ENCODE results near the gene SBK3.

The SBK3 gene

GRCh38 chr19:55525289-55526101 is 19.8 kb downstream of the SBK3 start:
- H3K36me3 ChIP-seq (replicated peaks in 1 of 2; ENCODE audit: control insufficient read depth in 2 of 2, insufficient read depth in 2 of 2, low read length in 2 of 2) = peaks cover 0 to 4% of the 10 kb centered on the region in 2 donors
- peaks cover 0 to 17% of the 10 kb centered on the region in 2 donors for H3K9me3 ChIP-seq (replicated peaks in 1 of 2; ENCODE audit: control insufficient read depth in 2 of 2, insufficient read depth in 1 of 2, low read depth in 1 of 2, low read length in 2 of 2)
- H2AK5ac ChIP-seq (ENCODE audit: low read depth, low read length) = peak overlapping the region; percentile 56
- no peak overlapping the region for H3K4ac ChIP-seq (ENCODE audit: low read length)
- peak overlapping the region; percentile 86 for H2BK12ac ChIP-seq (ENCODE audit: low read length)
- peak overlapping the region; percentile 92 for H3K18ac ChIP-seq (ENCODE audit: low read length)
- H3K4me2 ChIP-seq (ENCODE audit: insufficient read depth, low read length, poor library complexity, severe bottlenecking) = no peak overlapping the region
- no peak for DNase-seq (ENCODE audit: low spot score)
- no peak overlapping the region for H3K27ac ChIP-seq (replicated peaks; ENCODE audit: low read length)
- peaks cover 16 to 18% of the 10 kb centered on the region in 2 donors for H3K4me1 ChIP-seq (ENCODE audit: control insufficient read depth in 2 of 2, insufficient read depth in 1 of 2, low read depth in 1 of 2, low read length in 2 of 2)
- 100% methylated on average over 5 of the region's 29 CpGs; no CpG with 5 or more reads in 1 of the 2 donors for WGBS, 2 donors (ENCODE audit: extremely low coverage in 2 of 2, insufficient read length in 2 of 2, insufficient replicate concordance in 1 of 2)
- H3K27me3 ChIP-seq (ENCODE audit: control insufficient read depth in 3 of 3, insufficient read depth in 3 of 3, low read depth in 1 of 3, low read length in 3 of 3) = no peaks in the 10 kb centered on the region
- H4K91ac ChIP-seq (ENCODE audit: low read depth, low read length, poor library complexity) = no peak overlapping the region
- peak overlapping the region; percentile 51 for H2AFZ ChIP-seq (ENCODE audit: low read length)
- H3K23ac ChIP-seq (ENCODE audit: low read depth, low read length, poor library complexity) = peak overlapping the region; percentile 85
- peak overlapping the region; percentile 78 for H2BK5ac ChIP-seq (ENCODE audit: low read length)
- peak overlapping the region; percentile 91 for H2BK15ac ChIP-seq (ENCODE audit: low read length)
- peak overlapping the region; percentile 80 for H3K9ac ChIP-seq (ENCODE audit: low read depth, low read length, poor library complexity)
- H3K4me3 ChIP-seq (ENCODE audit: low read length in 2 of 2) = no peak overlapping the region
- no peaks in the 10 kb centered on the region for H3K79me1 ChIP-seq (ENCODE audit: low read depth, low read length)
- H2BK120ac ChIP-seq (ENCODE audit: low read depth, low read length) = no peak overlapping the region
- H4K8ac ChIP-seq (ENCODE audit: low read depth, low read length) = no peak overlapping the region
- H3K14ac ChIP-seq (ENCODE audit: low read length) = no peak overlapping the region

- Histone ChIP-seq H3K4me3 (ENCODE audit: low read length in 2 of 2) (no peak overlapping the region), H2BK120ac (ENCODE audit: low read depth, low read length) (no peak overlapping the region), H2AFZ (ENCODE audit: low read length) (no peak overlapping the region), H2BK15ac (ENCODE audit: low read length) (peak overlapping the region; percentile 8), H4K91ac (ENCODE audit: low read depth, low read length, poor library complexity) (no peak overlapping the region), H3K79me1 (ENCODE audit: low read depth, low read length) (no peaks in the 10 kb centered on the region), H3K27ac (replicated peaks; ENCODE audit: low read length) (no peak overlapping the region), H3K9ac (ENCODE audit: low read depth, low read length, poor library complexity) (no peak overlapping the region), H2BK12ac (ENCODE audit: low read length) (no peak overlapping the region), H2BK5ac (ENCODE audit: low read length) (no peak overlapping the region), H3K27me3 (ENCODE audit: control insufficient read depth in 3 of 3, insufficient read depth in 3 of 3, low read depth in 1 of 3, low read length in 3 of 3) (no peaks in the 10 kb centered on the region), H3K36me3 (replicated peaks in 1 of 2; ENCODE audit: control insufficient read depth in 2 of 2, insufficient read depth in 2 of 2, low read length in 2 of 2) (no peaks in the 10 kb centered on the region), H3K14ac (ENCODE audit: low read length) (no peak overlapping the region), H2AK5ac (ENCODE audit: low read depth, low read length) (peak overlapping the region; percentile 81), H3K23ac (ENCODE audit: low read depth, low read length, poor library complexity) (no peak overlapping the region), H4K8ac (ENCODE audit: low read depth, low read length) (no peak overlapping the region), H3K4ac (ENCODE audit: low read length) (peak overlapping the region; percentile 84), H3K4me1 (ENCODE audit: control insufficient read depth in 2 of 2, insufficient read depth in 1 of 2, low read depth in 1 of 2, low read length in 2 of 2) (peaks cover 5 to 7% of the 10 kb centered on the region in 2 donors), H3K9me3 (replicated peaks in 1 of 2; ENCODE audit: control insufficient read depth in 2 of 2, insufficient read depth in 1 of 2, low read depth in 1 of 2, low read length in 2 of 2) (peaks cover 0 to 5% of the 10 kb centered on the region in 2 donors), H3K18ac (ENCODE audit: low read length) (peak overlapping the region; percentile 76), H3K4me2 (ENCODE audit: insufficient read depth, low read length, poor library complexity, severe bottlenecking) (no peak overlapping the region)
- DNase-seq (ENCODE audit: low spot score) = no peak
- no CpG with 5 or more reads among the region's 14 CpGs for WGBS, 2 donors (ENCODE audit: extremely low coverage in 2 of 2, insufficient read length in 2 of 2, insufficient replicate concordance in 1 of 2)
Observed at GRCh38 chr19:55520691-55521292, 24.6 kb downstream of the SBK3 start.

- no peak overlapping the region for H2BK120ac ChIP-seq (ENCODE audit: low read depth, low read length)
- H2AFZ ChIP-seq (ENCODE audit: low read length) = no peak overlapping the region
- no peak overlapping the region for H3K4me2 ChIP-seq (ENCODE audit: insufficient read depth, low read length, poor library complexity, severe bottlenecking)
- H2BK5ac ChIP-seq (ENCODE audit: low read length) = no peak overlapping the region
- WGBS, 2 donors (ENCODE audit: extremely low coverage in 2 of 2, insufficient read length in 2 of 2, insufficient replicate concordance in 1 of 2) = 100% methylated on average over 1 of the region's 10 CpGs; no CpG with 5 or more reads in 1 of the 2 donors
- H3K27me3 ChIP-seq (ENCODE audit: control insufficient read depth in 3 of 3, insufficient read depth in 3 of 3, low read depth in 1 of 3, low read length in 3 of 3) = no peaks in the 10 kb centered on the region
- H3K18ac ChIP-seq (ENCODE audit: low read length) = no peak overlapping the region
- H4K8ac ChIP-seq (ENCODE audit: low read depth, low read length) = no peak overlapping the region
- H2AK5ac ChIP-seq (ENCODE audit: low read depth, low read length) = no peak overlapping the region
- H3K27ac ChIP-seq (replicated peaks; ENCODE audit: low read length) = no peak overlapping the region
- H3K9ac ChIP-seq (ENCODE audit: low read depth, low read length, poor library complexity) = no peak overlapping the region
- H4K91ac ChIP-seq (ENCODE audit: low read depth, low read length, poor library complexity) = no peak overlapping the region
- no peak overlapping the region for H3K4ac ChIP-seq (ENCODE audit: low read length)
- H3K14ac ChIP-seq (ENCODE audit: low read length) = no peak overlapping the region
- peaks cover 2 to 5% of the 10 kb centered on the region in 2 donors for H3K4me1 ChIP-seq (ENCODE audit: control insufficient read depth in 2 of 2, insufficient read depth in 1 of 2, low read depth in 1 of 2, low read length in 2 of 2)
- no peak overlapping the region for H3K23ac ChIP-seq (ENCODE audit: low read depth, low read length, poor library complexity)
- no peak overlapping the region for H2BK12ac ChIP-seq (ENCODE audit: low read length)
- no peak overlapping the region for H2BK15ac ChIP-seq (ENCODE audit: low read length)
- H3K36me3 ChIP-seq (replicated peaks in 1 of 2; ENCODE audit: control insufficient read depth in 2 of 2, insufficient read depth in 2 of 2, low read length in 2 of 2) = no peaks in the 10 kb centered on the region
- no peak for DNase-seq (ENCODE audit: low spot score)
- no peak overlapping the region for H3K4me3 ChIP-seq (ENCODE audit: low read length in 2 of 2)
- no peaks in the 10 kb centered on the region for H3K79me1 ChIP-seq (ENCODE audit: low read depth, low read length)
- peaks cover 0 to 5% of the 10 kb centered on the region in 2 donors for H3K9me3 ChIP-seq (replicated peaks in 1 of 2; ENCODE audit: control insufficient read depth in 2 of 2, insufficient read depth in 1 of 2, low read depth in 1 of 2, low read length in 2 of 2)
Observed at GRCh38 chr19:55519451-55520311, 25.7 kb downstream of the SBK3 start.
